WTC11 (cell line): ENCODE measurements around the gene ECM2.

Source experiments
- CREB1 ChIP-seq: sonication (generic); formaldehyde crosslinking; IDR thresholded peaks from 2 replicates; pipeline ENCODE4 v1.8.0; 2023; ENCODE audit warnings: mild to moderate bottlenecking, missing genetic modification reagents
- ELF4 ChIP-seq: sonication (generic); formaldehyde crosslinking; IDR thresholded peaks from 2 replicates; pipeline ENCODE4 v1.8.1; 2022; ENCODE audit warnings: low read depth, mild to moderate bottlenecking, moderate library complexity, missing genetic modification reagents
- FOXJ3 ChIP-seq: sonication (generic); formaldehyde crosslinking; IDR thresholded peaks from 2 replicates; pipeline ENCODE4 v1.9.0; 2021; ENCODE audit warnings: missing genetic modification reagents, mild to moderate bottlenecking, borderline replicate concordance
- TF ChIP-seq, protein P1 (sequence below): sonication (generic); formaldehyde crosslinking; IDR thresholded peaks from 2 replicates; pipeline ENCODE4 v1.8.1; 2023; ENCODE audit warnings: mild to moderate bottlenecking, missing genetic modification reagents, borderline replicate concordance
- TF ChIP-seq, protein P2 (sequence below): sonication (generic); formaldehyde crosslinking; IDR thresholded peaks from 2 replicates; pipeline ENCODE4 v1.8.1; 2022; ENCODE audit warnings: low read depth, missing genetic modification reagents, borderline replicate concordance

DNA sequence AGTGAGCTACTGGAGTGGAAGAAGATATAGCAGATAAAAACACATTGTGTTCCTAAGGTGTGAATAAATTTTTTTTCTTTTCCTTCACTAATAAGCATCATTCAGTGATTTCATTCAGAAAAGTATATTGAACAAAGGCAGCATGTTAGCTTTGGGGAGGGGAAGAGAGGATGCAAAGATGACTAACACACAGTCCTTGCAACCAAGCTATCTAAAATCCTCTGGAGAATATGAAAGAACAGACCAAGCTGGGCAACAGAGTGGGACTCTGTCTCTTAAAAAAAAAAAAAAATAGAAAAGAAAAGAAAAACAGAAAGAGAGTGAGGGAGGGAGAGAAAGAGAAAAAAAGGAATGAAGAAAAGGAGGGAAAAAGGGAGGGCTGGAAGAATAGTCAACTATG is 89.3 kb downstream of the ECM2 start:
- TF ChIP-seq ELF4 (CRISPR knock-in tag) (no peak), FOXJ3 (CRISPR knock-in tag) (no peak), CREB1 (CRISPR knock-in tag) (no peak)
- TF ChIP-seq, protein P1, sequence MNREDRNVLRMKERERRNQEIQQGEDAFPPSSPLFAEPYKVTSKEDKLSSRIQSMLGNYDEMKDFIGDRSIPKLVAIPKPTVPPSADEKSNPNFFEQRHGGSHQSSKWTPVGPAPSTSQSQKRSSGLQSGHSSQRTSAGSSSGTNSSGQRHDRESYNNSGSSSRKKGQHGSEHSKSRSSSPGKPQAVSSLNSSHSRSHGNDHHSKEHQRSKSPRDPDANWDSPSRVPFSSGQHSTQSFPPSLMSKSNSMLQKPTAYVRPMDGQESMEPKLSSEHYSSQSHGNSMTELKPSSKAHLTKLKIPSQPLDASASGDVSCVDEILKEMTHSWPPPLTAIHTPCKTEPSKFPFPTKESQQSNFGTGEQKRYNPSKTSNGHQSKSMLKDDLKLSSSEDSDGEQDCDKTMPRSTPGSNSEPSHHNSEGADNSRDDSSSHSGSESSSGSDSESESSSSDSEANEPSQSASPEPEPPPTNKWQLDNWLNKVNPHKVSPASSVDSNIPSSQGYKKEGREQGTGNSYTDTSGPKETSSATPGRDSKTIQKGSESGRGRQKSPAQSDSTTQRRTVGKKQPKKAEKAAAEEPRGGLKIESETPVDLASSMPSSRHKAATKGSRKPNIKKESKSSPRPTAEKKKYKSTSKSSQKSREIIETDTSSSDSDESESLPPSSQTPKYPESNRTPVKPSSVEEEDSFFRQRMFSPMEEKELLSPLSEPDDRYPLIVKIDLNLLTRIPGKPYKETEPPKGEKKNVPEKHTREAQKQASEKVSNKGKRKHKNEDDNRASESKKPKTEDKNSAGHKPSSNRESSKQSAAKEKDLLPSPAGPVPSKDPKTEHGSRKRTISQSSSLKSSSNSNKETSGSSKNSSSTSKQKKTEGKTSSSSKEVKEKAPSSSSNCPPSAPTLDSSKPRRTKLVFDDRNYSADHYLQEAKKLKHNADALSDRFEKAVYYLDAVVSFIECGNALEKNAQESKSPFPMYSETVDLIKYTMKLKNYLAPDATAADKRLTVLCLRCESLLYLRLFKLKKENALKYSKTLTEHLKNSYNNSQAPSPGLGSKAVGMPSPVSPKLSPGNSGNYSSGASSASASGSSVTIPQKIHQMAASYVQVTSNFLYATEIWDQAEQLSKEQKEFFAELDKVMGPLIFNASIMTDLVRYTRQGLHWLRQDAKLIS (CRISPR knock-in tag) = no peak
- TF ChIP-seq, protein P2, sequence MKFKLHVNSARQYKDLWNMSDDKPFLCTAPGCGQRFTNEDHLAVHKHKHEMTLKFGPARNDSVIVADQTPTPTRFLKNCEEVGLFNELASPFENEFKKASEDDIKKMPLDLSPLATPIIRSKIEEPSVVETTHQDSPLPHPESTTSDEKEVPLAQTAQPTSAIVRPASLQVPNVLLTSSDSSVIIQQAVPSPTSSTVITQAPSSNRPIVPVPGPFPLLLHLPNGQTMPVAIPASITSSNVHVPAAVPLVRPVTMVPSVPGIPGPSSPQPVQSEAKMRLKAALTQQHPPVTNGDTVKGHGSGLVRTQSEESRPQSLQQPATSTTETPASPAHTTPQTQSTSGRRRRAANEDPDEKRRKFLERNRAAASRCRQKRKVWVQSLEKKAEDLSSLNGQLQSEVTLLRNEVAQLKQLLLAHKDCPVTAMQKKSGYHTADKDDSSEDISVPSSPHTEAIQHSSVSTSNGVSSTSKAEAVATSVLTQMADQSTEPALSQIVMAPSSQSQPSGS (CRISPR knock-in tag) = no peak
